Activated gamma-delta T cell treated with Interleukin-2 at 50 U/mL for 16 hours (primary cell): ENCODE data around the gene MYZAP.
A peak's percentile ranks its signal among the peaks of the same experiment; 100 is the strongest.

ENCODE experiments used
- DNase-seq: peaks from one replicate; pipeline ENCODE4 v3.0.0-alpha.2; 2020

The MYZAP gene

DNA sequence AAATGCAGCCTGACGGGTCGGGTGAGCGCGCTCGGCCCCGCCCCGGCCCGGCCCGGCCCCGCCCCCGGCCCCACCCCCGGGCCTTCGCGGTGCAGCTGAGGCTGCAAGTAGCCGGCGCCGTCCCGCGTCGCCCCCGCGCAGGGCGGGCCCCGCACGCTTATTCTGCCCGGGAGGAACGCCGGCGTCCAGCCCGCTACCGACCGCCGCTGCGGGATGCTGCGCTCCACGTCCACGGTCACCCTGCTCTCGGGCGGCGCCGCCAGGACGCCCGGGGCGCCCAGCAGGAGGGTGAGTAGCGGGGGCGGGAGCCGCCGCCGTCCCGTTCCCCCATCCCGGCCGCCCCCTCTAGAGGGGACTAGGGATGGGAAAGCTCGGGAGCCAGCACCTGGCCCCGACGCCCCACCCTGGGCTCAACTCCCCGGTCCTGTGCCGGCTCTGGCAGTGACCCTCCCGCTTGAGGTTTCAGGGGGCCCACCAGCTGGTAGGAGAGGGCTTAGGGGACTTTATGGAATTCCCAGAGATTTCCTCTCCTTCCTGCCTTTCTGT is at the start of gene MYZAP:
MYZAP (plus strand) TSS at position 83 of the 546 bp plus-strand sequence; CDS start at position 214, 131 bp downstream.
- DNase-seq = no peak

DNA sequence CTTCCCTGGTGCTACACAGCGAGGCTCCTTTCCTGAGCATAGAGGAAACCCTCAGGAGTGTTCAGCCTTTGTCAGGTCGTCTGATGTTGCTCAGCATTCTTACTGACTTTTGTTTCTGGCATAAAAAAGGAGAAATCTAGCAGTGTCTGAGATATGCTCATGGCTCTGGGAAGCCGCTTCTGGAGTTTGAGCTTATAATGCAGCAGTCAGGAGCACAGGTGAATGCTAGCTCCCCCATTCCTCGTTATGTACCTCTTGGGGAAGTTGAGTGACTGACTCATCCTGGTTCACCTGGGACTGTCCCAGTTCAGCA is 49.2 kb upstream of the MYZAP start:
- no peak for DNase-seq

DNA sequence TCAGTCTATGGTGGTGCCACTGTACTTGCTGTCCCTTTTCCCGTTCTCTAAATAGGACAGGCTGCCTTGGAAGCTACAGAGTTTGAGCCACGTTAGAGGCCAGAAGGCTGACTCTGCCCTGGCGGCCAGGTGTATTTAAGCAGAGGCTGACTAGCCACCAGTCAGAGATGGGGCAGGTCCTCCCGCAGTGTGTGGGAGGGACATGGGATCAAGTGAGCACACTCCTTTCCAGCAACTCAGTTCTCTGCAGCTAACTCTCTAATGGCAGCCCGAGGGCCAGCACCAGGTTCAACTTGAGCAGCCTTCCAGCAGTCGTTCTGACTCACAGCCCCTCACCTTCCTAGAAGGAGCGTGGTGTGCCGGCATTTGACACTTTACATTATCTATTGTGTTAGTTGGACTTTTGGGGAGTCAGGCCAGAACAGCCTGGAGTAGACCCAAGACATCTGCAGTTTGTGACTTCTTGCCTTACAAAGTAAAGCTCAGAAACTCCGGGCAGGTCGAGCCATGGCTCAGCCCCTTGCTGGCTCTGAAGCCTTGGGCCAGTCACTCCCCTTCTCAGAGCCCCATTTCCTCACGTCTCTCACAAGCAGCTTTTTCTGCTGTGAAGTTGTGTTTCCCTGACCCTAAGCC is 46.7 kb upstream of the MYZAP start:
- DNase-seq = no peak

GRCh38 chr15:57545995-57546394 is 45.7 kb upstream of the MYZAP start:
- DNase-seq = no peak

GRCh38 chr15:57547243-57547755 is 44.4 kb upstream of the MYZAP start:
- DNase-seq = no peak

GRCh38 chr15:57548351-57548750 is 43.4 kb upstream of the MYZAP start:
- no peak for DNase-seq

- no peak for DNase-seq
Observed at GRCh38 chr15:57548835-57549234, 42.9 kb upstream of the MYZAP start.

DNA sequence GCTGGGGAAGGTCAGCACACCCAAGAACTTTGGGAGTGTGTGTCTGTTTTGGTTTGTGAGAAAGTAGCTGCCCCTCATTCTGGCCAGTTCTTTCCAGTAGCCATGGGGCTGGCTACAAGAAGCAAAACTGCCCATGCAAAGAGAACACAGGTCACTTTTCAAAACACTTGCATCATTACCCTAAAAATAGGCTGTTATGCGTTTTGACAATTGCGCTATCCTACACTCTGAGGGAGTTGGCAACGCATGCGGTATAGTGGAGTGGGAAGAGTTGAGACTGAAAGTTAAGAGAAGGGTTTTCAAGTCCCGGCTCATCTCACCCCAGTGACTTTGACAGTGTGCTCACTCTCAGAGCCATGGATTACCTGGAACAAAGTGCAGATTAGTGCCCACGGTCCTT is 41.8 kb upstream of the MYZAP start:
- DNase-seq = no peak

- DNase-seq = no peak
Observed at GRCh38 chr15:57550640-57551039, 41.1 kb upstream of the MYZAP start.

- no peak for DNase-seq
Observed at GRCh38 chr15:57551715-57552677, 39.7 kb upstream of the MYZAP start.

- DNase-seq = no peak
Observed at GRCh38 chr15:57552678-57553334, 38.9 kb upstream of the MYZAP start.

DNA sequence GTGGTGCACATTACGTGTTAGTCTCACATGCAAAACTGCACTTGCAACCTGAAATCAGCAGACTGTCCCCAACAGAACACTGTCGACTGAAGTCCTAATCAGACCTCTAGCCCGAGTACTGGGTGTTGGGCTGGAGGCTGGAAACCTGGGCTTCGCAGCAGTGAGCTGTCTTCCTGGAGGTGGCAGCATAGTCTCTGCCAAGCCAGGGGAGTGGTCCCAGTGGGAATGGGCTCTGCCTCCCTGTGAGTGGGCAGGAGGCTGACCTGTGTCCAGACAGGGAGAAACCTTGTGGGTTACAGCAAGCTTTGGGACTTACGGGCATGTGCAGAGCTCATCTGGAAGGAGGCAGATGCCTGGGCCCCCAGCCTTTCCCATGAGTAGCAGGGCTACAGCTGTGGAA is 38.2 kb upstream of the MYZAP start:
- no peak for DNase-seq

DNA sequence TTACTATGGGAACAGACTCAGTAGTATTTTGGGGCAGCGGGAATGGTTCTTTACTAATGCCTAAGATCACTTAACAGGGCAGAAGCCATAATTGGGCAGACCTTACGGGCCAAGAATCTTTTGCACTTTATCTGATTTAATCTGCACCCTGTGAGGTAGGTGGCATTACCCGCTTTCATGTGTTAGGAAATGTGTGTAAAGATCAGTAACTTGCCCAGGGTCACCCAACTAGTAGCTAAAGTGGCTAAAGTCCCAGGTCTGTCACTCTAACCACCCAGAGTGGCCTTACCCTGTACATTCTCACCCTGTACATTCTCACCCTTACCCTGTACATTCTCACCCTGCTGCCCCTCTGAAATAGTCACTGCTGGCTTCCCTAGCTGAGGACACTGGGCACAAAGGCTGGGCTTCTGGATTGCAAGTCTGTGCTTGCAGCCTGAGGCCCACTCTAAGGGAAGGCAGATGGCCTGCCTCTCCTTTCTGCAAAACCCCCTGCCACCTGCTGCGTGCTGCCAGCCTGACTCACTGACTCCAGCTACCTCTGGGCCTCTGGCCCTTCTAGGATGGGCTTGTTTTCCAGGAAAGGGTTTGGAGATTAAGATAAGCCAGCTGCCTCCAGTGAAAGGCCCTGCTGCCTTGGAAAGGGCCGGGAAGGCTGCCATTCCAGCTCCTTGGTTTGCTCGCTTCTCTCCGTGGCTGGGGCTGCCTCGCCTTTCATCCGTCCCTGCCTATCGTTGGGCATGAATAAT is 37.5 kb upstream of the MYZAP start:
- DNase-seq = no peak

DNA sequence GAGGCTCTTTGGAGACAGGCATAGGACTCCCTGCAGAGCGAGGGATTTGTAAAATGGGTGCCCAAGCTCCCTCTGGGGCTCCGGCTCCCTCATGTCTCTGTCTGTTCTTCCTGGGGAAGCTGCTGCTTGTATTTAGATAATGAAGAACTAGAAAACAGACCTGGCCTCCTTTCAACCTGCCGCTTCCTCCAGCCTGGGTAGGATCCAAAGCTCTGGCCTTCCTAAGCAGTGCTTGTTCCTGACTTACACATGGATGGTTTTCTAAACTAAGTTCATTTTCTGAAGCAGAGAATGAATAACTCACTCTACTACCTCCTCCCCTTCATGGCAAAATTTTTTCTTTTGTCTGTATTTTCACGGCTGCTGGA is 36.9 kb upstream of the MYZAP start:
- no peak for DNase-seq

DNA sequence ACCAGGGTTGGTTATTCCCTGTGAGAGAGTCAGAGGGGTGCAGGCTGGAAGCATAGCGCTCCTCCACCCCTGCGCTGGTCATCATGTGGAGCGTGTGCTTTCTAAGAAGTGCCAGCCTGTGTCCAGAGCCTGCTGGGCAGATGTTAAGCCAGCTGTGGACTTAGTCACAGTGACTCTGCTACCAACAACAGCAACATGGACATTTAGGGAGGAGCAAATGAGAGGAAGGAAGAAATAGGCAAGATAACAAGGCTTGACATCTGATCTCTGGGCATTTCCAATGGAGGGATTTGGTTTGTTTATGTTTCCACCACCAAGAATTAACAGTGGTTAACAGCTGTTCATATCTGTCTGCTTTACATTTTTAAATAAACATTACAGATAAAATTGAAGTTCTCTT is 36.4 kb upstream of the MYZAP start:
- DNase-seq = no peak

DNA sequence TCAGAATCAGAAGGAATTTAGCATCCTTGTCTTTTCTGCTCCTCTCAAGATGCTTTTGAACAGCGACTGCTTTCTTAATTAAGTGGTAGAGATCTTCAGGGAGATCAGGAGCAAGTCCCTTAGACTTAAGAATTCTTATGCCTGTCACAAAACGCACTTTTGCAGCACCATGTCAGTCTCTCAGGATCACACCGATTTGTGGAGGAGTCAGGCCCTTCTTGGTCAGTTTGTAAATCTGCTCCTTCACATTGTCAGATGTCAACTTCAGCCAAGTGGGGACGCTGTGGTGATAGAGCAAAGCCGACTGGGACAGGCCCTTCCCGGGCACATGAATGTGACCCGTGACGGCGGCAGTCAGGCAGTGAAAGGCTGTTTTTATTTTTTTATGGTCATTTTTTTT is 35.7 kb upstream of the MYZAP start:
- DNase-seq = no peak

DNA sequence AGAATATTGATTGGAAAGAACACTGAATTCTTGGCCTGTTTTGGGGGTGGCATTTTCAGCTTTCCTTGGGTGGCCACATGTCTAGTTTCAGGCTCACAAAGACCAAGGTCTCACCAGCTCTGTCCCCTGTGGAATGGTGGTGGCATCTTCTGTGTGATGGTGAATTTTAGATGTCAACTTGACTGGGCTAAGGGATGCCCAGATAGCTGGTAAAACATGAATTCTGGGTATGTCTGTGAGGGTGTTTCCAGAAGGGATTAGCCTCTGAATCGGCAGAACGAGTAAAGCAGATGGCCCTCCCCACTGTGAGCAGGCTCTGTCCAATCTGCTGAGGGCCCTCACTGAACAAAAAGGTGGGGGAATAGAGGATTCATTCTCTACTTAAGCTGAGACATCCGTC is 34.4 kb upstream of the MYZAP start:
- no peak for DNase-seq

DNA sequence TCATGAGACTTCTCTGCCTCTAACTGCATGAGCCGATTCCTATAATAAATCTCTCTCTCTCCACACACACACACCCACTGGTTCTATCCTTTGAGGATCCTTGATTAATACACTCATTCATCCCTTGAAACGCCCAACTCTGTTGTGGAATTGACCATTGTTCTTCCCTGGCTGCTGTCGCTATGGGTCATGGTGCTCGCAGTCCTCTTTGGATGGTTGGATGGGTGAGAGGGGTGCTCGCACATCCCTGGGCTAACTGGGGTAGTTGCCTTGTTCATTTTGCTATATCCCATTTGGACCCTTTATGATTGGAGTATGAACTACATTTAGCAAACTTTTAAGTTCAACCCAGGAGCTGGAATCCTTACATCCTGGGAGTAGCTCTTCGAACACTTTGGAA is 33.9 kb upstream of the MYZAP start:
- no peak for DNase-seq

GRCh38 chr15:57559875-57560274 is 31.8 kb upstream of the MYZAP start:
- DNase-seq = peak; percentile 57

GRCh38 chr15:57561041-57561711 is 30.5 kb upstream of the MYZAP start:
- peak; percentile 54 for DNase-seq

- DNase-seq = no peak
Observed at GRCh38 chr15:57562196-57562769, 29.4 kb upstream of the MYZAP start.

DNA sequence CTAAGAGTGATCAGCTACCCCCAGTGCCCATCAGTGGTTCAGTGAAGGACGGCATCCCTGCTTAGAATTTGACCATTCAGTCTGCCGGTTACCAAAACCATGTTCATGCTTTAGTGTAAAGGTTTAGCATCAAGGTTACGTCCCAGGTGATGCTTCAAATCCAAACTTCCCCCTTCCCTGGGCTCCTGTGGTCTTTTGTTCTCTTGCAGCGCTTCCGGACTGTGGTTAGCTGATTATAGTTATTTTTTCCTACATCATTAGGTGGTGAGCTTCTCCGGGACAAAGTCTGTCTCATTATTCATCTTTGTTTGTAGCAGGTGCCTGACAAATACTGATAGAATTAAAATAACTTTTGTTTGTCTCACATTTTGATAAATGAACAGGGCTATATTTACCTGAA is 28.3 kb upstream of the MYZAP start:
- DNase-seq = no peak
